GM18507 (cell line): ENCODE measurements around the gene NRG2.

Experiments
- DNase-seq: peaks from one replicate; pipeline ENCODE4 v3.0.0; 2011; ENCODE audit warnings: low read depth; ENCODE audit not compliant: insufficient read length; ENCODE audit errors: extremely low spot score
- FAIRE-seq: peaks from 2 replicates; lab custom pipeline; 2011; peaks lifted over from hg19 to GRCh38; lab: Jason Lieb, UNC

NRG2 gene

GRCh38 chr5:139955053-139955605 is 88.0 kb downstream of the NRG2 start:
- DNase-seq: no peak
- no peak for FAIRE-seq

DNA sequence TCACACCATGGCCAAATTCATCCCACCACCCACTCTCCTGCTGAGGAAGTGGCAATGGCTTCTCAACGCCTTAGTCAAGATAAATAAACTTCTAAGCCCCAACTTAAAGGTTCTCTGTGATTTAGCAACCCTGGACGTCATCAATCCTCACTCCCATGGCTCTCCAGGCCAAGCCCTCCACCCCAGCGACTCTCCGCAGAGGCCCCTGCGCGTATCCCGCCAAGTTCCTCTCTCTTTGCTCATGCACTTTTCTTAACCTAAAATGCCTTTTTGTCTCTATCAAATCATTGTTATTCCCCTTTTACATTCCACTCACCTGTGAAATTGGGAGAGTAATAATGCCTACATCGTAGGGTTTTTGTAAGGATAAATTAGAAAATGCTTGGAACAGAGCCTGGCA is 88.6 kb downstream of the NRG2 start:
- DNase-seq: no peak
- no peak for FAIRE-seq

- DNase-seq (no peak), FAIRE-seq (no peak)
Measured at GRCh38 chr5:139954022-139954421, 89.1 kb downstream of the NRG2 start.

DNA sequence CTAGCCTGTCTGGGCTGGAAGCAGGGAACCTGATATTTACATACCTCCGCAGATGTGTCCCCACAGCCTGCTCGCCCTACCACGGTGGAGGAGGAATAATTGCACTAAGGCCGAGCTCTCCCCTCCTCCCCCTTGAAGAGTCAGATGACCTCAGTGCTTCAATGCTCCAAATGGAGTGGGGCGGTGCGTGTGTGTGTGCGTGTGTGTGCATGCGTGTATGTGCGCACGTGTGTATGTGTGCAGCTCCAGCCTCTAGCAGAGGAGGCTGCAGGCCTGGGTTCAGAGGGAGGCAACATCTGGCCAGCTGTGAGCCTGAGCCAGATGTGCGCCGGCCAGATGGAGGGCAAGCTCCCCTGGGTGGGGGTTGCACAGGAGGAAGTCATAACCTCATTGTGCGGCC is 90.5 kb downstream of the NRG2 start:
- DNase-seq: no peak
- FAIRE-seq: no peak

- FAIRE-seq: no peak
- no peak for DNase-seq
Measured at GRCh38 chr5:139951983-139952382, 91.1 kb downstream of the NRG2 start.

DNA sequence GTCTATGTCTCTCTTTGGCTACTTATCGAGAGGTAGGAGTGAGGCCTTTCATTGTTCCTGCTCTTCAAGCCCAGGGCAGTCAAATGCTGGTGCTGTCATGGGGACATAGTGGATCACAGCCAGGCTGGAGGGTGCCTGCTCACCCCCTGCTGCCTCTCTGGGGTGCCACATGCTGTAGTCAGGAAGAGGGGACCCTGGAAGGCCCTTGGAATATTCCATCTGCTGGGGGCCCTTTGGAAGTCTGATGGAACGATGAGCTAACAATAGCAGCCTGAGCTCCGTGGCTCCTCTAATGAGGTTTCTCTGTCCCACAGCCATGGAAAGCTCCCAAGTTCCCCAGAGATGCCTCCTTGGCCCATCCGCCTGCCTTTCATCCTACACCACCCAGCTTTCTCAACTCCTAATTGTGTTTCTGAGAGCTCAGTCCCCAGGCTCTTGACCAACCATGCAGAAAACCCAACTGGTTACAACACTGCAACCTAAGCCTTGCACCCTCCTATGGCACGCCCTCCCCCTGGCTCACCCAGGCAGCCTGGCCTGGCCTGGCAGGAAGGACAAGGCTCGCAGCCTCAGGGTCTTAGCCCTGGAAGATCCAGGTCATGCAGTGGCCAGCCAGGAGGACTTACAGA is 91.7 kb downstream of the NRG2 start:
- no peak for FAIRE-seq
- no peak for DNase-seq

DNA sequence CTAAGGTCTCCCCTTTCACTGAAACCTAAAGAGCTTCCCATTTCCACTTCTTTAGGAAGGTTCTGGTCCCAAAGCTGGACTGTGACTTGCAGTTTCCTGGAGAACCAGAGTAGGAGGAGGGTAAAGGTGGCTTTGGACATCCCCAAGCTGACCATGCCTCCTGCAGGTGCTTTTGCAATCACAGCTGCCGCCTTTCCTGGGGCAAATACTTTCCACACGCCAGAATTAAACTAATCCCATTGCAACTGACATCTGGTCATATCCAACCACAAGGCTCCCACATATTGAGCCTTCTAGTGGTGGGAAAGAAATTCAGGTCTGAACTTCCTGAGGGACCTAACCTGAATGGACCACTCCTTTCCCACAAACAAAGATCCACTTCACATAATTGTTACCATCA is 92.7 kb downstream of the NRG2 start:
- DNase-seq: no peak
- no peak for FAIRE-seq

DNA sequence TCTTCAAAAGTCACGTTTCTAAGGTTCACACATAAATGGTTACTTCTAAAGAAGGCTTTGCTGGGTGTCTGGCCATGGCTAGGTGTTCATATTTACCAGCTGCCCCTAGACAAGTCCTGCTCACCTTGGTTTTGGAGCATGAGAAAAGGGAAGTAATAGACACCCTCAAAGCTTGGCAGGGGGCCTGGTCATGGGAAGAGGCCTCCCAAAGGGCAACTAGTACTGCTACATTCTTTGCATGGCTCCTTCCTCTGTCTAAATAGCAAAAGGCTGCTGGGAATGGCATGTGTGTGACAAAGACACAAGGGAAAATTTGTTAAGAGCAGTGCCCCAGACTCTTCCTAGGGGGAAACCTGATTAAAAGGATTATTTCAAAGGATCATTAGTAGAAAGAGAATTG is 93.4 kb downstream of the NRG2 start:
- no peak for DNase-seq
- no peak for FAIRE-seq

DNA sequence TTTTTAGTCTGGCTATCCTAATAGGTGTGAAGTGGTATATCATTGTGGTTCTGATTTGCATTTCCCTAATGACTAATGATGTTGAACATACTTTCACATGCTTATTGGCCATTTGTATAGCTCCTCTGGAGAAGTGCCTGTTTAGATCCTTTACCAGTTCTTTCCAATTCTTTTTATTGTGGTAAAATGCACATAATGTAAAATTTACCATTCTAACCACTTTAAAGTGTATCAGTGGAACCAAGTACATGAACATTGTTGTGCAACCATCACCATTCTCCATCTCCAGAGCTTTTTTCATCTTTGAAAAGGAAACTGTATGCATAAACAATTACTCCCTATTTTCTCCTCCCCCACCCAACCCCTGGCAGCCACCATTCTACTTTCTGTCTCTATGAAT is 95.4 kb downstream of the NRG2 start:
- FAIRE-seq: no peak
- no peak for DNase-seq

GRCh38 chr5:139946440-139946839 is 96.7 kb downstream of the NRG2 start:
- FAIRE-seq: no peak
- no peak for DNase-seq

GRCh38 chr5:139946006-139946405 is 97.1 kb downstream of the NRG2 start:
- no peak for FAIRE-seq
- DNase-seq: no peak

GRCh38 chr5:139942243-139942642 is 100.9 kb downstream of the NRG2 start:
- DNase-seq (no peak), FAIRE-seq (no peak)

DNA sequence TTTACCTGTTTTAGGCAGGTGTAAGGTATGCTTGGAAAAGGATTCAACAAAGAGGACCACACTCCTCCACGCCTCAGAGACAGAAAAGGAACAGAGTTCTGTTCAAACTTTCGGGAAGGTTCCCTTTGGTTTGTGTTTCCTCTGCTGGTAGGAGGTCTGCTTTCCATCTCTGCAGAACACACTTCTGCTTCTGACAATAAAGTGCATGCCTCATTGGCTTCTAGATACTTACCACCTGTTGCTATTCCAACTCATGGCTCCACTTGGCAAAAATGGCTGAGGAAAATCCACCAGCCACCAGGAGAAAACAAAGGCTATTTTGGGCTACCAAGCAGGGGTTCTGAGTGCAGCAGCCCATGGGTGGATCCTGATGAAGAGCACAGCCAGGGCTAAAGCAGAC is 112.7 kb downstream of the NRG2 start:
- no peak for DNase-seq
- no peak for FAIRE-seq

DNA sequence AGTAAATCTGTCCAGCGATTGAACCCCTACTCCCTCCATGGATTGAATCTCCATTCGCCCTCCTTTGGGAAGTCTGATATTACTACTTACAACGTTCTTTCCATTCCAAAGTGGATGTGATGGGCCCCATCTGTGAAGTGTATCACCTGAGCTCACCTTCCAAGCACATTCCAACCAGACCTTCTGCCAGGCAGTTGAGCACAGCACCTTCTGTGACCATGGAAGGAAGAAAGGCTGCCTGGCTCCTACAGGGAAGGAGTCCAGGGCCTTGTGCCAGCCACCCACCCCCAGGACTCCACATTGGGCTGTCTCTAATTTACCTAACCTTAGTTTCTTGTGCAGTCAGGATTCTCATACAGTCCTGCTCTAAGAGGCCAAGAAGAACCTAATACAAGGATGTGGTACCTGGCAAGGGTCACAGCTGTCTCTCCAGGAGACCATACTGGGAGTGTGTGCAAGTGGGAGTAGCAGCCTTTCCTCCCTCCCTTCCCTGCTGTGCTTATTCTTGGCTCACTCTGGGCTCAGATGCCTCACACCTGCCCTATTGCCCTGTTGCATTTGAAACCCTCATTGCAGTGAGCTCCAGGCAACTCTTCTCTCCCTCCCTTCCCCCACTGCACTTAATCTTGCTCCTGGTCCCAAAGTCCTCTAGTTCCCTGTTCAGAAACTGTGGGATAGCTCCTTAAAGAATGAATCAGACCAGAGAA is 116.1 kb downstream of the NRG2 start:
- no peak for DNase-seq
- FAIRE-seq: no peak

DNA sequence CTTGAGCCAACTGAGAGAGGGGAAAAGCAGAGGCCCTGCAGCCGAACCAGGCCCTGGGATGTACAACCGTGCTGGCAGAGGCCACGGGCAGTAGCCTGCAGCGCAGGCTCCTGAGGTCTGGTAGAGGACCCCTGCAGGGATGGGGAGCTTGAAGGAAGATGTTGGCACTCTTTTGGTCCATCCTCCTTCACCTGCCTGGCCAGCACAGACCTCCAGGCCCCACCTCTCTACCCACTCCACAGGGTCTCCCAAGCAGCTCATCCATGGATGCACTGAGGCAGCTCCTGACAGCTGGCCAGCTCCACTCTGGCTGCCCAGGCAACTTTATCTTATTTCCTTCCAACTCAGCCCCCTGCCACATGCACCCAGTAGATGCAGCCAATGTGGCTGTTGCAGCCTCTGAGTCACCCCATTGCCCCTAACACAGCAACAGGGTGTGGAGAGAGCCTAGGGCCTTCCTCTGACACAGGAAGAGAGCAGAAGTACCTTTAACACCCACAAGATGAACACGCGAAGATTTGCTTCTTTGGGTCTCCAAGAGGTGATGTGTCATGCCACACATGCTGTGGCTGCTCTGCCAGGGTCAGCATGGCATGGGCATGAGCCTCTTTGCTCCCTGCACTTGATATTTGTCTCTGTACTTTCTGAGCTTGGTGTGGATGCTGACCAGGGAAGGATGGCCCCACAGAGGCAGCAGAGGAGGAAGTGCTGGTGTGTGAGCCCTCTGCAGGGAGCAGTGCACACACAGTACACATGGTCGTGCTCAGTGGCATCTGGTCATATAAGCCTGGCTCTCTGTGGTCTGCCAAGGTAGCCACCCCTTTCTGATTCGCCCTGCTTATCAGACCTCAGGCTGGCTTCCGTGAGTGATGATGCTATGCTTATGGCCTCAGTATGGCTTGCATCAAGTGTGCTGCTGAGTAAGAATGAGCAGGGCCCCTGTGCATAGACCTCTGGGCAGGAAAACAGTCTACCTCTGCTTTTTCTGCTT is 117.2 kb downstream of the NRG2 start:
- FAIRE-seq (no peak), DNase-seq (no peak)

DNA sequence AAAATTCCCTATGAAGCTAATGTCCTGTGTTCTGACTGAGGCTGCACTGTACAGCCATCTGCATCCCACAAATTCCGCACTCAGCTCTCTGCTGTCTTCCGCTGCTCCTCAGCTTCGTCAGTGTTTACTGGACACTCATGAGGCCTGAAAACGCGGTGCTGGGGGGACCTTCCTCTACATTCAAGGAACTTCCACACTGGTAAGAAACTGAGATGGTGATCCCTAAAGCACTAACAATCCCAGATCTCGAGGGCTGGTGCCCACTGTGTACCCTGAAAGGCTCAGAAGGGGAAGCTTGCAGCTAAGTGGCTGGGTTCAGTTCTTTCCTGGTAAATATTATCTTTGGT is 117.9 kb downstream of the NRG2 start:
- DNase-seq (no peak), FAIRE-seq (no peak)

DNA sequence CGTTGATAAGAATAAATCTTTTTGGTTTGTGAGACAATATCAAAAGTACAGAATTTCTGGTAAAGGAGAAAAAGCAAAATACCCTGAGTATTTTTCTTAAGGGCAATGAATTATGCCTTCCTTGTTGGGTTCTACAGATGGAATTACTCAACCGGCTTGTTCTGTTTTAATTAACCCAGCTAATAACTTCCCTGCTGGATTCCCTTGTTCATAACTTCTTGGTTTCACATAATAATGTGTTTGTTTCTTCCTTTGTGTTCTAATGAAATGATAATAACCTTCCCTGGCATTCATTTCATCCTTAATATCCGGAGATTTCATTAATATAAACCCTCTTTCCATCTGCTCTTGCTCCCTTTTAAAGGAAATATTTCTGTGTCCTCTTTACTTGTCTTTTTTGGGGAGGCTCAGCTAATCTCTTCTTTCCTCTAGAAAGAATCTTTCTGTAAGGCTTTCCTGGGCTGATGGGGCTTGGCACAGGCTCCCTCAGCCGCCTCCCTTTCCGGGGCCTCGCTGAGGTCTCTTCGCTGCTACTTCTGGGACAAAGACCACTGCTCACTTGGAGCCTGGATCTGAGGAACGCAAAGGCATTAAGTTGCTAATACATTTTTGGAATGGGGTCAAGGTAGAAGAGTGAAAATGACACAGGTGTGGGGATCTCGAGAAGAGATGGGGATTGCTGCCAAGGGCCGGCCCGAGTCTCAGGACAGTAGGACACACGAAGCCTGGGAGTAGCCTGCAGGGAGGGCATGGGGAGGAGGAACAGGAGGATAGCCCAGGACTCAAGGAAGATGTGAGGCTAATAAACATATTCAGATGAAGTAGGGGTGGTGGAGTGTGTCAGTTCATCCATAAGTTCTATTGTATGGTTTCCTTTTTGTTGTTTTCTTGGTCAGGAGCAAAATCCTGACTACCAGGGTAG is 118.5 kb downstream of the NRG2 start:
- FAIRE-seq: no peak
- DNase-seq: no peak

GRCh38 chr5:139919308-139919707 is 123.8 kb downstream of the NRG2 start:
- DNase-seq (no peak), FAIRE-seq (no peak)

DNA sequence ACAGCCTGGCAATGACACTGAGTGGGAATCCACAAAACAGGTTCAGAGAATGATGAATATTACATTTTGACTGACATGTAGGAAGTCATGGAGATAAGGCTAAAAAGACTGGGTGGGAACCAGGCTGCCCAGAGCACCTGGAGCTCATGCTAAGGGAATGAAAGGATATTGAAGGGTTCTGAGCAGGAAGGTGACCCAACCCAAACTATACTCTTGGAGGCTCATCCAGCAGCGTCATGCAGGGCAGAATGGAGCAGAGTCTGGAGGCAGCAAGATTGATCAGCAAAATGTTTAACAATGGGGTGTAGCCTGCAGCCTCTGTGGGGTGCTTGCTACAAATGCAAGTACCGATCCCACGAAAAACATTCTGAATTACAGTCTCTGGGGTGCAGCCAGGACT is 127.3 kb downstream of the NRG2 start:
- FAIRE-seq: no peak
- DNase-seq: no peak
